SK-N-SH (cell line): ENCODE results near the gene KDM5C.

Experiments
- GATA2 ChIP-seq: sonication (generic); formaldehyde crosslinking; IDR thresholded peaks from 2 replicates; pipeline ENCODE4 v1.5.0; 2020; ENCODE audit warnings: mild to moderate bottlenecking, missing genetic modification reagents
- IRF3 ChIP-seq: fragments of 150-350 bp; IDR thresholded peaks from 2 replicates; pipeline ENCODE4 v1.6.1; 2016; ENCODE audit warnings: mild to moderate bottlenecking, low read depth, low read length
- JUND ChIP-seq: IDR thresholded peaks from 2 replicates; pipeline ENCODE4 v1.4.0; 2012
- NFIC ChIP-seq: IDR thresholded peaks from 2 replicates; pipeline ENCODE4 v1.4.0; 2012; ENCODE audit warnings: borderline replicate concordance
- POLR2AphosphoS5 ChIP-seq: IDR thresholded peaks from 2 replicates; pipeline ENCODE4 v1.6.1; 2012; ENCODE audit warnings: low read depth, low read length
- RAD21 ChIP-seq: IDR thresholded peaks from 2 replicates; pipeline ENCODE4 v1.6.1; 2012; ENCODE audit warnings: mild to moderate bottlenecking, low read length
- RCOR1 ChIP-seq: fragments of 150-350 bp; IDR thresholded peaks from 2 replicates; pipeline ENCODE4 v1.6.1; 2017; ENCODE audit warnings: antibody characterized with exemption, low read length
- TF ChIP-seq, protein P1 (sequence below): fragments of 200-600 bp; sonication (generic); IDR thresholded peaks from 2 replicates; pipeline ENCODE4 v1.6.1; 2017; ENCODE audit warnings: antibody characterized with exemption, mild to moderate bottlenecking, moderate library complexity

GRCh38 chrX:53184836-53185235 is 40.2 kb downstream of the KDM5C start:
- TF ChIP-seq IRF3: no peak
- no peak for TF ChIP-seq JUND
- TF ChIP-seq, protein P1, sequence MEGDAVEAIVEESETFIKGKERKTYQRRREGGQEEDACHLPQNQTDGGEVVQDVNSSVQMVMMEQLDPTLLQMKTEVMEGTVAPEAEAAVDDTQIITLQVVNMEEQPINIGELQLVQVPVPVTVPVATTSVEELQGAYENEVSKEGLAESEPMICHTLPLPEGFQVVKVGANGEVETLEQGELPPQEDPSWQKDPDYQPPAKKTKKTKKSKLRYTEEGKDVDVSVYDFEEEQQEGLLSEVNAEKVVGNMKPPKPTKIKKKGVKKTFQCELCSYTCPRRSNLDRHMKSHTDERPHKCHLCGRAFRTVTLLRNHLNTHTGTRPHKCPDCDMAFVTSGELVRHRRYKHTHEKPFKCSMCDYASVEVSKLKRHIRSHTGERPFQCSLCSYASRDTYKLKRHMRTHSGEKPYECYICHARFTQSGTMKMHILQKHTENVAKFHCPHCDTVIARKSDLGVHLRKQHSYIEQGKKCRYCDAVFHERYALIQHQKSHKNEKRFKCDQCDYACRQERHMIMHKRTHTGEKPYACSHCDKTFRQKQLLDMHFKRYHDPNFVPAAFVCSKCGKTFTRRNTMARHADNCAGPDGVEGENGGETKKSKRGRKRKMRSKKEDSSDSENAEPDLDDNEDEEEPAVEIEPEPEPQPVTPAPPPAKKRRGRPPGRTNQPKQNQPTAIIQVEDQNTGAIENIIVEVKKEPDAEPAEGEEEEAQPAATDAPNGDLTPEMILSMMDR: no peak
- TF ChIP-seq RCOR1: no peak
- no peak for TF ChIP-seq NFIC
- TF ChIP-seq GATA2 (CRISPR knock-in tag): no peak
- no peak for TF ChIP-seq POLR2AphosphoS5
- TF ChIP-seq RAD21: no peak
